Stimulated activated CD8-positive, alpha-beta memory T cell treated with anti-CD3 and anti-CD28 coated beads, Interleukin-12 subunit alpha, Interleukin-12 subunit beta, amount 100 ng/mL, for 4 hours (primary cell): ENCODE data around the gene SHANK3.

Experiments
- DNase-seq: peaks from one replicate; pipeline ENCODE4 v3.0.0-alpha.2; 2020; ENCODE audit warnings: low read depth

The SHANK3 gene

GRCh38 chr22:50678218-50678650 is 5.6 kb downstream of the SHANK3 start:
- no peak for DNase-seq

GRCh38 chr22:50678651-50679521 is 6.3 kb downstream of the SHANK3 start:
- DNase-seq: no peak

GRCh38 chr22:50683086-50683993 is 10.7 kb downstream of the SHANK3 start:
- DNase-seq: no peak

GRCh38 chr22:50683994-50684371 is 11.4 kb downstream of the SHANK3 start:
- DNase-seq: no peak

- DNase-seq: no peak
Measured at GRCh38 chr22:50684501-50684900, 11.9 kb downstream of the SHANK3 start.

GRCh38 chr22:50684986-50685385 is 12.4 kb downstream of the SHANK3 start:
- no peak for DNase-seq

- DNase-seq: no peak
Measured at GRCh38 chr22:50686794-50687193, 14.2 kb downstream of the SHANK3 start.

- DNase-seq: no peak
Measured at GRCh38 chr22:50687829-50688228, 15.2 kb downstream of the SHANK3 start.

GRCh38 chr22:50688448-50688847 is 15.8 kb downstream of the SHANK3 start:
- no peak for DNase-seq

- DNase-seq: no peak
Measured at GRCh38 chr22:50691521-50691920, 18.9 kb downstream of the SHANK3 start.

- no peak for DNase-seq
Measured at GRCh38 chr22:50693462-50693861, 20.8 kb downstream of the SHANK3 start.

GRCh38 chr22:50694099-50694605 is 21.5 kb downstream of the SHANK3 start:
- DNase-seq: no peak

- no peak for DNase-seq
Measured at GRCh38 chr22:50694766-50695420, 22.3 kb downstream of the SHANK3 start.

- no peak for DNase-seq
Measured at GRCh38 chr22:50695421-50696250, 23.0 kb downstream of the SHANK3 start.

- DNase-seq: no peak
Measured at GRCh38 chr22:50696251-50696798, 23.7 kb downstream of the SHANK3 start.

GRCh38 chr22:50696799-50697561 is 24.4 kb downstream of the SHANK3 start:
- no peak for DNase-seq

- DNase-seq: no peak
Measured at GRCh38 chr22:50697667-50698506, 25.3 kb downstream of the SHANK3 start.

- DNase-seq: no peak
Measured at GRCh38 chr22:50698546-50698945, 25.9 kb downstream of the SHANK3 start.
